ENCODE results near the gene RAPGEF4.
"Not testable (repeated sequence)": the region's sequence is repeated elsewhere in the genome, so short reads cannot be mapped to it uniquely, and the experiment has no call there.

The RAPGEF4 gene

DNA sequence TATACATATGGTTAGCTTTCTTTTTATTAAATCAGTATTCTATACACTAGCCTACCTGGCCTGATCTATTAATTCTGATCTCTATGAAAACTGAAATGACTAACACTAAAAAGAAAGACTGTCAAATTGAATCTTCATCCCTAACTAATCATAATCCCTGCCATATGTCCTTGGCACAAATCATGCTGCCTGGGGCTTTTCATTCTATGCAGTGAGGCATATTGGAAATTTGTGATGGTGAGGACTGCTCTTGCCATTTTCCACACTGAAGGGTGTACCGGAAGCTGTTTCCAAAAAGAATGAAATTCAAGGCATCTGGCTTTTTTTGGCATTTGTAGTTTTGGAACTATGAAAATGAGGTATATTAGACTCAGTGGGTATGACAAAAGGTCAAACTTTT, 39.7 kb downstream of the RAPGEF4 start:
- no peak for DNase-seq

DNA sequence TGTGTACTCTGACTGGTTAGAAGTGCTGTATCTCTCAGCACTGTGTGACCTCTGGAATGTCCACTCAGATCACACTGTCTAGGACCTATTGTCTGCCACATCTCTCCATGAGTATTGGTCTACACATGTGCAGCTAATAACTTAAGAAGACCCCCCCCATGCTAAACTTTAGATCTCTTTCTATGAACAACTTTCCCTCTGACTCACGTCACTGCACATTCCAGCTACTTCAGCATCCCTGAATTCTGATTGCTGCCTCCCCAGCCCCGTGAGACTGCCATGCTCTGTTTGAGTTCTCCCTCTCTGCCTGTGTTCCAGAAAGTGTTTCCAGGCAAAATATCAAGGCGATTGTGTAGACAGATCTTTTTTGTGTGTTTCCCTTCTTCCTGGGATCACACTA, 41.8 kb downstream of the RAPGEF4 start:
- no peak for DNase-seq

DNA sequence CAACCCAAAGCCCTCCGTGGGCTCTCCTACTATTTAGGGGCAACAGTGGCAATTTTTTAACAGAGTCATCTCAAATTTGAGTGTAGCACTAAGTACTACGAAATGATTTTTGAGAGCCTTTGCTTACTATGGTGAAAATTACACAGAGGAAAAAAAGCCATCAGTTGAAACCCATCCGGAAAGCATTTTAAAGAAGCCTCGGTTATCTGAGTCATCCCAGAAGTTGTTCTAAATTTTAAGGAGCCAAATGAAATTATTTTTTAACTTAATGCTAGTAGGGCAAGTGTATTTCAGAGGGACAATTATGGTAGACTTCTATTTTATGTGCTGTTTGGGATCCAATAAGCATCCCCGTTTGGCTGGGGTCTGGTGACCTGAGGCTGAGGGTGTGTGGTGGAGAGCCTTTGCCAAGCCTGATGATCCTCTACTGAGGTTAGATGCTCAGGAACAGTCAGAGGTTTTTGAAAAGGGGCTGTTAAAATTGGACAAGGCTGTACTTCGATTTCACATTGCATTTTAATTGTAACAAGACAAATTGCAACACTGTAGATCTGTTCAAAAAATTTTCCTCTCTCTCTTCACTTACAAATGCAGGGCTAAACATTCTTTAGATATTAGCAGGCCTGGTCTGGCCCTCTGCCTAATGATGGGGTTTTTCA, 47.0 kb downstream of the RAPGEF4 start:
- DNase-seq, result no peak

DNA sequence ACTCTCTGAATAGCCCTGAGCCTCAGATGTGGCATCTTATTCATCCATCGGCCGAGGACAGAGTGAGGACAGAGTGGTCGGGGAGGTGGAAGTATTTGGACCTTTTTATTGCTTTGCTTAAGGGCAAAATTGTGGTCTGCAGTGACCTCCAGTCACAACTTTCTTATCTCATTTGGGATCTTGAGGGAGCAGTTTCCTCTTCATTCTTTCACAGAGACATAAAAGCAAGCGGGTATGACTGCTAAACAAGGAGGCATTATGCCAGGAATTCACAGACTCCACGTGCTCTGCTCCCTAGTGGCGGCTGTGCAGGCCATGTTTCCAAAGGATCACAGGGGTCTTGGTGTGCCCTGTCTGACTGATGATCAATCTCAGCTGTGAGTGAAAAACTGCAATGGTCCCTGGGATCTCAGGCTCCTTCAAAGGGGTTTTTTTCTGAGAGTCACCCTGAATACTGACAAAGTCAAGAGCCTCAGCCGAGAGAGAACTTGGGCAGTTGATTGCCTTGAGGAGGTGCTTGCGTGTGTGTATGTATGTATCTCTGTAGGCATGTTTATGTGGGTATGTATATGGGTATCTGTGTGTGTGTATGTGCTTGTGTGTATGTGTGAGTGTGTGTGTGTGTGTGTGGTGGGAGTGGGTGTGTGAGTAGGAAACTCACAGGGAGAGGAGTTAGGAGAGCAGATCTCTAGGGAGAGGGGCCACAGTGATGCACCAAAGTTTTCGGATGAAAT, 47.7 kb downstream of the RAPGEF4 start:
- DNase-seq, result no peak

DNA sequence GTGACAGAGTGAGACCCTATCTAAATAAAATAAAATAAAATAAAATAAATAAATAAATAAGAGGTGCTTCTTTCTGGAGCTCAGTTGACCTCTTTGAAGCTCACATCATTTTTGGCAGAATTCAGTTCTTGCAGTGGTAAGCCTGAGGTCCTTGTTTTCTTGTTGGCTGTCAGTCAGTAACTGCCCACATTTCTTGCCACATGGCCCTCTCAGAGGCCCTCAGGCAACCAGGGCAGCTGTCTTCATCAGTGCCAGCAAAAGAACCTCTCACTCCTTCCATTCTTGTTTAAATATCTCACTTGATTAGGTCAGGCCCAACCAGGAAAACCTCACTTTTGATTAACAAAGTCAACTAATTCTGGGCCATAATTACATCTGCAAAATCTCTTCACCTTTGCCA, 53.2 kb downstream of the RAPGEF4 start:
- DNase-seq, result no peak

DNA sequence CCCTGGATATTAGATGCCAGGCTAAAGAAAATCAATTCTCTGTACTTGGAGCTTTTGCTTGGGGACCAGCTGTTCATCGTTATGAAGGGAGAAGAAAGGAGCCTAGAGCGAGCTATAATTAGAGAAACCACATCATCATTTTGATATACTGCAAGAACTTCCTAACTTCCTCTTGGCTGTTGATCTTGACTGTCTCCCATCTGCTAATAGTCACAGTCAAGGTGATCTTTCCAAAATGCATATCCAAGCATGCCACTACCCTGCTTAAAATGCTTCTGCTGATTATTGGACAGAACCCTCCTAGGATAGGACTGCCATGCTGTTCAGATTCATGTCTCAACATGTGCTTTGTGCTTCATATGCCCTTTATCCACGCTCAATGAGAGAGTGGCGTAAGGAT, 54.8 kb downstream of the RAPGEF4 start:
- DNase-seq, result no peak

DNA sequence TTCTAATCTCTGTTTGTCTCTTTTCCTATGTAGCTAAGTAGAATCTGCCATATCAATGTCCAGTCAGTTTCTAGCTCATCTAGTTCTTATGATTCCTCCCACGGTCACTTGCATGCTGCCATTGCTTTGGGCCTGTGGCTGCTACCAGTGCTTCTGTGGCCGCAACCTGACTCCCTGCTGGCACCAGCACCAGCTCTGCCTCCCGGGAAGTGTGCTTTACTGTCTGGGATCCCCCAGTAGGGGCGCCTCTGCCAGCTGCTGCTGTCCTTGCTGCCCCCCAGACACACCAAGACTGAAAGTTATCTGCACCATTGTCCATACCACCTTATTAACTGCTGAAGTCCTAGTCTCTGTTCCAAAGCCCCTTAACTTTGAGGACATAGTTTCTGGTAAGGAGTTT, 56.3 kb downstream of the RAPGEF4 start:
- DNase-seq, result no peak

DNA sequence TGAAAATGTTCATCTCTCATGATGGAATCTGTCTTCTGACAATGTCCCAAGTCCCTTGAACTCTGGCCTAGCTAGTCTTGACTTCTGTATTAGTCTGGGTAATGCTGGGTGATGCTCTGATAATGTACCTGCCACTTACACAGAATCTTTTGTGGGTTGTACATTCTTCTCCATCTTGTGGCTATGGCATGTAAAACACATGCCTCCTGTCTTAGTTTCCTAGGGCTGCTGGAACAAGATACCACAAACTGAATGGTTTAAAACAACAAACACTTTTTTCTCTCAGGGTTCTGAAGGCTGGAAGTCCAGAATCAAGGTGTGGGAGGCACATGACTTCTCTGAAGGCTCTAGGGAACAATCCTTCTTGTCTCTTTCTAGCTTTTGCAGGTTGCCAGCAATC, 57.1 kb downstream of the RAPGEF4 start:
- no peak for DNase-seq

DNA sequence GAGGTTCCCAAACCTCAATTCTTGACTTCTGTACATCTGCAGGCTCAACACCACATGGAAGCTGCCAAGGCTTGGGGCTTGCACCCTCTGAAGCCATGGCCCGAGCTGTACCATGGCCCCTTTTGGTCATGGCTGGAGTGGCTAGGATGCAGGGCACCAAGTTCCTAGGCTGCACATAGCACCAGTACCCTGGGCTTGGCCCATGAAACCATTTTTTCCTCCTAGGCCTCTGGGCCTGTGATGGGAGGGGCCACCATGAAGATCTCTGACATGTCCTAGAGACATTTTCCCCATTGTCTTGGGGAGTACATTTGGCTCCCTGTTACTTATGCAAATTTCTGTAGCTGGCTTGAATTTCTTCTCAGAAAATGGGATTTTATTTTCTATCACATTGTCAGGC, 67.7 kb downstream of the RAPGEF4 start:
- not testable (repeated sequence) for DNase-seq

DNA sequence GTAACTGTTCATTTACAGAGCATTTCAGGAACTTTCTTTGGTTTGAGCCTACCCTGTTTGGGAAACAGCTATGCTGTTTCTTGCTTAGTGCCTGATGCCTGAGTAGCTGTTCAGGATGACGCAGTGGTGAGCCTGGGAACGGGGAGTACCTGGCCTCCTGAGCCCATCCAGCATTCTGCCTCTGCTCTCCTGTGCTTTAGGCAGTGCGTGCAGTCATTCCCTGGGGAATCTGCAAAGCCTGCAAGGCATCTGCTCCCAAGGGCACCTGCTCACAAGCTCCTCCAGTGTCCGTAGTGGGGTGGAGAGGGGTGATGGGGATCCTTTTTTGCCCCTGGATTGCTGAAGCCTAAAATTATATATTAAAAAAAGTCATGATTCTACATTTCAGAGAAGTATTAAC, 68.8 kb downstream of the RAPGEF4 start:
- DNase-seq, result no peak

DNA sequence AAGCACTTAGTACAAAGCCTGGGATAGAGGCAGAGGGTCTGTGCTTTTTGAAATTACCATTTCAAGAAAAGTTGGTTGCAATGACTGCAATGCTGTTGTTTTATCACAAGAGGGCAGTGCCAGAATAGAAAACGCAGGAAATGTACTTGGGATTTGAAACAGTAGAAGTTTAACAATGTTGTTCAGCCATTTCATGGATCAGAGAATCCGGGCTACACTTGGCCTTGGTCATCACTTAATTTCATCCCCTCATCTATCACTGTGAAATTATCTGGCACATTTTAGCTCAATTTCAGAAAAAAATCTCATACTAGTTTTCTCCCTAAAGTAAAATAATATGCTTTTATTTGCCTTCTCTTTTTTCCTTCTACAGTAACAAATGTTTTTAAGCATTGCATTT, 70.8 kb downstream of the RAPGEF4 start:
- DNase-seq, result peak; percentile 29

DNA sequence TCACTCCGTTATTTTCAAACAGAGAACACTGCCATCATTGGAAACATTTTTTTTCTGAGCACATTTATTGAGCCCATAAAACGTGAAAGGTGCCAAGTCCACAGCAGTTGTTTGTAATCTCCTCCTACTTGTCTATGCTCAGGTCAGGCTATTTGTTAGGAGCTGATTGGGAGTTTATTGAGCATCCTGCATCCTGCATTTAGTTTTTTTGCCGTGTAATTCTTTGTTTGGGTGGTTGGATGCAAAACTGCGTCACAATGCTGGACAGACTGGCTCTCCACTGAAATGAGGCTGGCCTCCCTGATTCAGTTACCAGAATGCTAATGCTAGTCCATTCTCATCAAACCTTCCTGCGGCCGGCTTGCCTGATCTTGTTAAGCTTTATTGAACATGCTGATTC, 71.4 kb downstream of the RAPGEF4 start:
- no peak for DNase-seq

DNA sequence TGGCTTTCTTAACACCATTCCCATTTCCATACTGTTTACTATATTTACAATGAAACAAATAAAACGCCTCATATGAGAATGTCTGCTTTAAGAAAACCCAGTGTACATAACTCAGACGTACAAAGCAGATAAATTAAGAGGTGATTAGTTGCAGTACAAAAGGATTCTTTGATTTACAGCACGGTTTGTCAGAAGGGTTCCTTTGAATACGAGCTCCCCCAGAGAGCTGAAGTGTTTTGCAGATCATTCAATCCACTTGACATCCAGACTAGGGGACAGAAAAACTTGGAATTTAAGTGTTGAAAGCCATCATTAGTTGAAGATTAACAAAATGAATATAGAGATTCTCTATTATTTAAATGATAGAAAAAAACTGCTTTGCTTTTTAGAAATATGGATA, 72.5 kb downstream of the RAPGEF4 start:
- DNase-seq, result no peak

DNA sequence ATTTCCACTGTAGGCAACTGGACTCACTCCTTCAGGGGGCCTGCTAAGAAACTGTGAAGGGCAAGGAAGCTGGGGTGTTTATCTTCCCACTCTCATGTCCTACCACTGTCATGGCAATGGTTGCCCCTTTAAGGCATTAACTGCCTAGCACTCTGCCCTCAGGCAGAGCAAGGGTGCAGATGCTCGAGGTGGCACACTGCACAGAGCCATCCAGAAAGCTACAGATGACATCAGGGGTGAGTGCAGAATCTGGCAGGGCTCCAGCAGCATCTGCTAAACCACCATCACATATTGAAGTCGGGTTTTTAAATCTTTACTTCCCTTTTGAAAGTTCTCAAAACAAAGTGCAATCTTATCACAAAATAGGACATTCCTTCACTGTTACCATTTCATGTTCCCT, 75.4 kb downstream of the RAPGEF4 start:
- DNase-seq, result peak; percentile 70

DNA sequence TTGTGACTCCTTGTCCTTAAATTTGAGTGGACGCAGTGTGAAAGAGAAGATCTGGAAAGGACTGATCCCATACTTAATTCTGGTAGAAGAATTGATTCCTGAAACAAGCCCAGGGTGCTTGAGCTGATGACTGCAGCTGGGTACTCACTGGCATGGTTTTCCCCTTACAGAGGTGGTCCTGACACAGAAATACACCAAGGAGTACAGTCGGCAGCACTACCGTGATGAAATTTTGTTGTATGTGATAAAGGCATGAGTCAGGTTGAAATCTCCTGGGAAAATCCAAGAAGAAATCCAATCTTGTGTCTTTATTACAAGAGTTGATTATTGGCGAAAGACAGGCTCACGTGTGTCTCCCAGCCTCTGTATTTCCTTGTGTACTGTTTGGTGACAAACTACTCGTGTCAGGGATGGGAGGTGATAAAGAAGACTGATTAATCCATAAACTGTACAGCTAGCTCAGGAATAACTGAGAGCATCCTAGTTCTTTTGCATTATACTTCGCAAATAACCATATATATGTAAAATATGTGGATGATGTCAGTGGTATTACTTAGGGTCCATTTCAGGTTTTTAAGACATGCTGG, 76.6 kb downstream of the RAPGEF4 start:
- no peak for DNase-seq

DNA sequence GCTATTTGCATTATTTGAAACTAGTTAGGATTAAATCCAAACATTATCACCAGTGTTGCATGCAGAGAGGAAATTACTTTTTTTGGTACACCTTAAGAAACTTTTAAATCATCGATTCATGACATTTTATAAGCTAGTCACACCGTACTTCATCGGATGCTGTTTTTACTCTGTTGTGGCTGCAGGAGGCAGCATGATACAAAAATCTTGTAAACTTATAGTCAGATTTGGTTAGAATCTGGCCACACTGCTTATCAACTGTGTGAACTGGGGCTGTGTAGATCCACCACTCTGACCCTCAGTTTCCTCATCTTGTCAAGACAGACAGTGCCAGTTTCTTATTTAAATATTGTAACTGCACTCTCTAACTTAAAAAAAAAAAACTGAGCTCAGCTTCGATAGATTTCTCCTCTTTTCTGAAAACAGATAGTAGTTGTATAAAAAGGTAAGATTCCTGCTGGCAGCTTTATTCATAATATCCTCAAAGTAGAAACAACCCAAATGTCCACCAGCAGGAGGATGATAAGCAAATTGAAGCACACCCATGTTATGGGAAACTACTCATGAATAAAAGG, 77.8 kb downstream of the RAPGEF4 start:
- DNase-seq, result no peak

DNA sequence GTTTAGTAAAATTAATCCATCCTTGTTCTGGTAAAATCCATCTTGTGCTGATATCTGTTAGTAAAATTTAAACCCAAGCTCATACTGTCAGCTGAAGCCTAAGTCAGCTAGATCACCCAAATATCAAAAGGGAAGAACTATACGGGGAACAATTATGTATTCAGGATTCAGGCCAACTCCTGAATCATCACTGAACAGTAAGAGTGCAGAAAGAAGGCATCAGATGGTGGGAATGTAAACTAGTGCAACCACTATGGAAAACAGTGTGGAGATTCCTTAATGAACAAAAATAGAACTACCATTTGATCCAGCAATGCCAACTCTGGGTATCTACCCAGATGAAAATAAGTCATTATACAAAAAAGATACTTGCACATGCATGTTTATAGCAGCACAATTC, 81.8 kb downstream of the RAPGEF4 start:
- no peak for DNase-seq

DNA sequence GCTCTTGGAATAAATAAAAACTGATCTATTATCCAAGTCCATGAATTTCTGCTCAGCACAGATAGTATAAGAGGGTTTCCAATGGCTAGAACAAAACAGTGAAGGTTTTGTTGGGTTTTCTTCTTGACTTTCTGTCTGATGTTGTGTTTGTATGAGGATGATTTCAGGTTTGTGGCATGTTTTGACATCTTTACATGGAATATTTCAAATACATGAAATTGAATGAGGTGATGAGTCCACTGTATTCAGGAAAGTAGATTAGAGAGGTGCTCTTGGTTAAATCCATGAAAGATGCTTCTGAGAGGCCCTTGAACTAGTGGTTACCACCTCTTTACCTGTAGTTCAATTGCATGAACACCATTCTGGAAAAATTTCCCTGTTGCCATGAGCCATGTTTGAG, 84.3 kb downstream of the RAPGEF4 start:
- DNase-seq, result no peak

DNA sequence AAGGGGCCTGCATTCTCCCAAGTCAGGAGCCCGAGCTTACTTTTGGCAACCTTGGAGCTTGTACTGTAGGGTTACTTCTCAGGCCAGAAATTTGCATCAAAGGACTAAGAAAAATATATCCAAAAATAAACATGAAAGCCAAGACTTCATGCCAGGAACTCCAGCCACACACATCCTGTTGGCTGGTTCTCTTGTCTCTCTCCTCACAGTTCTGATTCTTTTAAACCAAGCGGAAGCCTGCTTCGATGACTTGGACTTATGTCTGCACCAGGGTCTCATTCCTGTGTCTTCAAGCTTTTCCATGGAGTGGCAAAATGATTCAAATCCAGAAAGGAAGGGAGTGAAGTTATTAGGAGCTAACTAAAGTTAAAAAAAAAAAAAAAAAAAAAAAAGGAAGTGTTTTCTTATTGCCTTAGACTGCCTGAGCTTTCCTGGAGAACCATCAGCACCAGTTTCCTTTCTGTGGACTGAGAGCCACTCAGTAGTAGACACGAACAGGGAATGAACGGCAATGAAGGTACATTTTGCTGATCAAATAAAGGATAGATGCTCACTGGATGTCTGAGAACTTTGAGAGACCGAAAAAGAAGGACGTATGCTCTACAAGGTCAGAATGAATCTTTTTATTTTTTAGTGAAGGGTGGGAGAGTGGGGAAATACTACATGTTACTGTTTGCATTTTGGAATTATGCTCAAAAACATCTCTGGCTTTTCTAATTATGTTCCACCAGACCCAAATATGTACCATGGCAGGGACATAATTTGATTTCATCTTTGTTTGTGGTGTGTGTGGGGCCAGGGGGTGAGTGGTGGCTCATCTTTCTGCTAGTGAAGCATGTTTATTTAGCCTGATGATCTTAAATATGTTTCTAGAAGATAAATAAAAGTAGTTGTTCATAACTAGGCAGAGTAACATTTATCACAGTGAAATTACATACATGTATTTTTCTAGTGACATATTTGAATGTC, 86.0 kb downstream of the RAPGEF4 start:
- no peak for DNase-seq

DNA sequence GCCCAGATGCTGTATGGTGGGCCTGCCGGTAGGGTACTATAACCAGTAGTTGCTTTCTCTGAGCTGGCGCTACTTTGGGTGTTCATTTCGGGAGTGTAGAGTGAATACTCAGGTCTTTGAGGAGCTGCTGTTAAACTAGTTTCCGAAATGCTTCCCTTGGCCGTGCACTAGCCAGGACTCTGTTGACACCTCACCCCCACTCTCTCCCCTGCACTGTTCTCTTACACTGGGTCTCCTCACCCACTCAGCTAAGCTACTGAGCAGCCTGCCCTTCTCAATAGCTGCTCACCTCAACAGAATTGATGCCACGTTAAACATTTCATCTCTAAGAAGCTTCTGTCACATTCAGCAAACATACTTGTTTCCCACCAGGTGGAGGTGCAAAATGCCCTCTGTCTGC, 86.9 kb downstream of the RAPGEF4 start:
- no peak for DNase-seq

DNA sequence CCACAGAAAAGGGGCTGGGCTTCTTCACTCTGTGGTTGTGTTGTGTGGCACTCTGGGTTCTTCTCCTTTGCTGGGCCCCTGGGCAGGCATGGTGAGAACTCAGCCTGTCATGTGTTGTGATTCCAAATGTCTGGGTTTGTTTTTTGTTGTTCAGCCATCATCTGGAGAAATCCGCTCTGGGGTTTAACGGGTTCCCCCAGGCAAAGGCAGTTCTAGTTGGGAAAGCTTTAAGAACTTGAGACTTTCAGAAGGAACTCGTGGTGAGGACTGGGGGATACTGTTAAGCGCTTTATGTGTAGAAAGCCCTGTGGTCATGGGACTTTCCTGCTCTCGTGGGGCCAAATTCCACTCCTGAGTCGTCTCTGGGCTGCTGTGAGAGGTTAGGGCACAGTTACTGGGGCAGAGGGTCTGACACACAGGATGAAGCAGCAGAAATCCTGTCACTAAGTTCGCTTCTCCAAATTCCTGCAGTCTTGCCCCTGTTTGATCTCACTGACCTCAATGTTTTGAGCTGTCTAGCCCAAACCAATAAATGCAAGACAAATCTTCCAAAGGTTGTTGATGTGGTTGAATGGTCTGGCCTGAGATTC, 87.7 kb downstream of the RAPGEF4 start:
- no peak for DNase-seq

DNA sequence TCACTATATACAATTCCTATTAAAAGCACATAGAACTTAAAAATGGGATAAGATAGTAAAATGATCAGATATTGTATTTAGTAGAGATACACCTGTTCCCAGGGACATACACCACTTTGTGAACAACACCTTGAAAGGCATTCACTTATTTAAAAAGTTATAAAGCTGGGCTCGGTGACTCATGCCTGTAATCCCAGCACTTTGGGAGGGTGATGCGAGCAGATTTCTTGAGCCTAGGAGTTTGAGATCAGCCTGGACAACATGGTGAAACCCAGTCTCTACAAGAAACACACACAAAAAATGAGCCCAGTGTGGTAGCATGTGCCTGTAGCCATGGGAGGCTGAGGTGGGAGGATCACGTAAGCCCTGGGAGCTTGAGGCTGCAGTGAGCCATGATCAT, 90.9 kb downstream of the RAPGEF4 start:
- DNase-seq, result no peak

DNA sequence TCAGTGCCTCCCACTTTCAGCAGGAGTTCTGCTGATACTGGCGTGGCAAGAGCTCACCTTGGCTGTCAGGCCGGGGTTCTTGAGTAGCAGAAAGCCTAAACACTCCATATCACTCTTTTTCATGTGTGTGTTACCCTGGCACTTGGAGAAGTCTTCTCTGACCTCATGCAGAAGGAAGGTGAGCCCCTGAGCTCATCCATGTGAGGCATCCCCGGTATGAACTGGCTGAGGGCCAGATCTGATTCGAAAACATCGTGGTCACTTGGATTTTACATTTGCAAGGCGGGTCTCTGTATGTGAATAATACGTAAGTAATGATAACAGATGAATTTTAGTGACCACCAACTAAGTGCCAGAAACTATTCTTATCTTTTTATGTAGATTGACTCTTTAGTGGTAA, 93.6 kb downstream of the RAPGEF4 start:
- DNase-seq, result no peak
